ENCODE measurements around the gene CACNB2. TPM values are rescaled to one million over a fixed set of nuclear protein-coding genes. Genes with fewer than 3 reads are reported as not detected.

Gene CACNB2
- polyA plus RNA-seq, 2 of the 4 experiments (the other 2 are of a cell fraction) = not detected

- TF ChIP-seq HOXB5 (CRISPR knock-in tag; IDR thresholded peaks at IDR 0.05) = no peak
- no peak for TF ChIP-seq HMGXB4 (CRISPR knock-in tag; IDR thresholded peaks at IDR 0.05; ENCODE audit: borderline replicate concordance)
- no peak for TF ChIP-seq BHLHE40 (IDR thresholded peaks at IDR 0.05; ENCODE audit: low read depth, low read length)
- no peak for TF ChIP-seq EP300 (IDR thresholded peaks at IDR 0.05)
- no peak for TF ChIP-seq BCL3 (IDR thresholded peaks at IDR 0.05)
- TF ChIP-seq NFE2L2 (conservative IDR thresholded peaks at IDR 0.05; ENCODE audit: low read length) = no peak
- TF ChIP-seq SMC3 (IDR thresholded peaks at IDR 0.05) = no peak
- DNase-seq (ENCODE audit: low read depth in 1 of 2, low spot score in 1 of 2) (no peak), ATAC-seq (no peak), FAIRE-seq (no peak)
- POLR2A ChIA-PET = no interaction called here
- WGBS (ENCODE audit: missing lambda C conversion rate) = 25% methylated on average over 2 of the region's 2 CpGs
- H3K4me1 ChIP-seq = no peaks in the 10 kb centered on the region
- CTCF ChIA-PET = no interaction called here
- H3K27ac ChIP-seq = no peak overlapping the region
- H3K9me3 ChIP-seq = no peaks in the 10 kb centered on the region
- H3K4me3 ChIP-seq = no peak overlapping the region
- no peak overlapping the region for H3K4me2 ChIP-seq
Observed at GRCh38 chr10:18378766-18379165, 238.5 kb downstream of the CACNB2 start.

- TF ChIP-seq TP53 (CRISPR knock-in tag; IDR thresholded peaks at IDR 0.05) (no peak), CBX8 (IDR thresholded peaks at IDR 0.05) (no peak), HOXB13 (CRISPR knock-in tag; IDR thresholded peaks at IDR 0.05; ENCODE audit: low read depth) (no peak), HMGXB4 (CRISPR knock-in tag; IDR thresholded peaks at IDR 0.05; ENCODE audit: borderline replicate concordance) (no peak), JUN (IDR thresholded peaks at IDR 0.05) (no peak)
- H3K4me1 ChIP-seq = no peaks in the 10 kb centered on the region
- no peak overlapping the region for H3K4me3 ChIP-seq
- 68% methylated on average over 5 of the region's 5 CpGs for WGBS (ENCODE audit: missing lambda C conversion rate)
- ChIA-PET CTCF (interaction anchor here (0.7 kb wide), 1 partner anchor 233 kb away, joined by 4 read pairs; no protein-coding TSS in a partner anchor), POLR2A (no interaction called here)
- H3K4me2 ChIP-seq = no peak overlapping the region
- DNase-seq (ENCODE audit: low read depth in 1 of 2, low spot score in 1 of 2) (no peak), FAIRE-seq (no peak), ATAC-seq (no peak)
- H3K27ac ChIP-seq = no peak overlapping the region
- no peaks in the 10 kb centered on the region for H3K9me3 ChIP-seq
Observed at GRCh38 chr10:18381679-18382078, 241.5 kb downstream of the CACNB2 start.

GRCh38 chr10:18397906-18398305, 257.7 kb downstream of the CACNB2 start:
- FAIRE-seq = no peak
- H3K4me1 ChIP-seq = no peaks in the 10 kb centered on the region
- no peak for DNase-seq (ENCODE audit: low read depth in 1 of 2, low spot score in 1 of 2)
- ChIA-PET CTCF (interaction anchor here (0.6 to 1.1 kb wide), 3 partner anchors 10 to 1784 kb away, joined by 3 read pairs; no protein-coding TSS in a partner anchor), POLR2A (no interaction called here)
- H3K4me2 ChIP-seq = no peak overlapping the region
- 62% methylated on average over 5 of the region's 5 CpGs for WGBS (ENCODE audit: missing lambda C conversion rate)
- no peak overlapping the region for H3K27ac ChIP-seq
- no peak for ATAC-seq
- H3K4me3 ChIP-seq = no peak overlapping the region
- no peaks in the 10 kb centered on the region for H3K9me3 ChIP-seq
- TF ChIP-seq FOXS1 (CRISPR knock-in tag; IDR thresholded peaks at IDR 0.05) (no peak), RCOR1 (IDR thresholded peaks at IDR 0.05; ENCODE audit: low read depth, low read length) (no peak), GATA3 (IDR thresholded peaks at IDR 0.05; ENCODE audit: borderline replicate concordance) (no peak), POLR2AphosphoS2 (conservative IDR thresholded peaks at IDR 0.05; ENCODE audit: low read length) (no peak), KDM1A (IDR thresholded peaks at IDR 0.05; ENCODE audit: low read depth) (no peak), NPAS2 (CRISPR knock-in tag; IDR thresholded peaks at IDR 0.05; ENCODE audit: borderline replicate concordance) (no peak), ELK1 (IDR thresholded peaks at IDR 0.05; ENCODE audit: low read depth, low read length) (no peak), TP53 (CRISPR knock-in tag; IDR thresholded peaks at IDR 0.05) (no peak), EHMT2 (IDR thresholded peaks at IDR 0.05; ENCODE audit: low read depth) (no peak), MAX (IDR thresholded peaks at IDR 0.05) (no peak), CHD2 (IDR thresholded peaks at IDR 0.05; ENCODE audit: low read length, partially characterized antibody) (no peak), MAZ (IDR thresholded peaks at IDR 0.05; ENCODE audit: borderline replicate concordance, low read depth, low read length) (no peak), CTCF (IDR thresholded peaks at IDR 0.05) (no peak), HOXB13 (CRISPR knock-in tag; IDR thresholded peaks at IDR 0.05; ENCODE audit: low read depth) (no peak), ZNF302 (CRISPR knock-in tag; IDR thresholded peaks at IDR 0.05) (no peak)

Measured in A549 (cell line).